NCI-H226 (cell line): ENCODE measurements around the gene TRAPPC14.
"Not testable (repeated sequence)": the region's sequence is repeated elsewhere in the genome, so short reads cannot be mapped to it uniquely, and the experiment has no call there.

Experiments
- DNase-seq: peaks from one replicate; pipeline ENCODE4 v3.0.0-alpha.2; 2015

The TRAPPC14 gene

GRCh38 chr7:100158229-100159098 lies at the start of gene TRAPPC14:
Gene TRAPPC14 (minus strand): TSS chr7:100158723. CDS start chr7:100158499, 224 bp downstream.
- DNase-seq, result peak; percentile 90

GRCh38 chr7:100204454-100204853 lies 45.9 kb upstream of the TRAPPC14 start:
- DNase-seq, result no peak

- no peak for DNase-seq
These were observed 42.2 kb upstream of the TRAPPC14 start for GRCh38 chr7:100200693-100201092.

- no peak for DNase-seq
These were observed 39.7 kb upstream of the TRAPPC14 start for GRCh38 chr7:100198266-100198665.

- not testable (repeated sequence) for DNase-seq
These were observed 37.4 kb upstream of the TRAPPC14 start for GRCh38 chr7:100195901-100196322.

- no peak for DNase-seq
These were observed 36.7 kb upstream of the TRAPPC14 start for GRCh38 chr7:100195222-100195621.

GRCh38 chr7:100192969-100193368 lies 34.4 kb upstream of the TRAPPC14 start:
- DNase-seq, result no peak

GRCh38 chr7:100192281-100192862 lies 33.8 kb upstream of the TRAPPC14 start:
- DNase-seq, result not testable (repeated sequence)

- DNase-seq, result no peak
These were observed 33.3 kb upstream of the TRAPPC14 start for GRCh38 chr7:100191775-100192174.

GRCh38 chr7:100190048-100190711 lies 31.7 kb upstream of the TRAPPC14 start:
- DNase-seq, result no peak

GRCh38 chr7:100189061-100189460 lies 30.5 kb upstream of the TRAPPC14 start:
- DNase-seq, result no peak

- no peak for DNase-seq
These were observed 27.2 kb upstream of the TRAPPC14 start for GRCh38 chr7:100185726-100186125.

GRCh38 chr7:100183090-100183489 lies 24.6 kb upstream of the TRAPPC14 start:
- DNase-seq, result not testable (repeated sequence)

- not testable (repeated sequence) for DNase-seq
These were observed 24.1 kb upstream of the TRAPPC14 start for GRCh38 chr7:100182616-100183015.

- DNase-seq, result not testable (repeated sequence)
These were observed 21.6 kb upstream of the TRAPPC14 start for GRCh38 chr7:100180084-100180483.

- DNase-seq, result peak; percentile 88
These were observed 18.8 kb upstream of the TRAPPC14 start, which contains the start of the genes GPC2 and STAG3 for GRCh38 chr7:100177045-100178001. Gene GPC2 (minus strand): TSS chr7:100177381. CDS start chr7:100177199, 182 bp downstream. Gene STAG3 (plus strand): TSS chr7:100177918. CDS start chr7:100180557, 2,639 bp downstream.

GRCh38 chr7:100176096-100177044 lies 17.8 kb upstream of the TRAPPC14 start:
- DNase-seq, result no peak

- DNase-seq, result no peak
These were observed 16.9 kb upstream of the TRAPPC14 start for GRCh38 chr7:100175296-100175935.

- no peak for DNase-seq
These were observed 16.1 kb upstream of the TRAPPC14 start for GRCh38 chr7:100174582-100174981.

- DNase-seq, result no peak
These were observed 15.4 kb upstream of the TRAPPC14 start for GRCh38 chr7:100173806-100174495.
